CD4-positive, alpha-beta memory T cell (primary cell): Measurements from ENCODE around the gene KRTAP19-4. TPM values are rescaled to one million over a fixed set of nuclear protein-coding genes. Genes with fewer than 3 reads are reported as not detected.
A peak's percentile ranks its signal among the peaks of the same experiment; 100 is the strongest.
"Not testable (repeated sequence)": the region's sequence is repeated elsewhere in the genome, so short reads cannot be mapped to it uniquely, and the experiment has no call there.

Experiments
- CTCF ChIA-PET: fragments of 350-600 bp; sonication (Branson Sonifier 250); formaldehyde crosslinking; loops from one replicate; lab custom pipeline; 2021; ENCODE audit warnings: inconsistent platforms; ENCODE audit not compliant: partially characterized antibody; lab: Charles Lee
- POLR2A ChIA-PET: fragments of 350-600 bp; sonication (Branson Sonifier 250); formaldehyde crosslinking; loops from one replicate; lab custom pipeline; 2021; ENCODE audit not compliant: partially characterized antibody; lab: Charles Lee
- DNase-seq, 5 donors: peaks; one replicate each; pipeline versions ENCODE4 v3.0.0 to v3.0.0-alpha.2; 2020 to 2022; ENCODE audit warnings: mixed read lengths in 1 of 5
- H3K27ac ChIP-seq: one replicate; pipeline ENCODE4 v1.7.0; 2013; ENCODE audit warnings: low read depth, low read length
- H3K27me3 ChIP-seq: 2 replicates; pipeline ENCODE4 v1.7.0; 2013; ENCODE audit warnings: mild to moderate bottlenecking, low read length, moderate library complexity; ENCODE audit not compliant: insufficient read depth
- H3K36me3 ChIP-seq: 2 replicates; pipeline ENCODE4 v1.7.0; 2013; ENCODE audit warnings: mild to moderate bottlenecking, low read length, moderate library complexity; ENCODE audit not compliant: insufficient read depth
- H3K4me1 ChIP-seq: 2 replicates; pipeline ENCODE4 v1.7.0; 2013; ENCODE audit warnings: mild to moderate bottlenecking, low read length, moderate library complexity; ENCODE audit not compliant: insufficient read depth
- H3K4me3 ChIP-seq, 2 donors: one replicate each; pipeline ENCODE4 v1.7.0; 2013; ENCODE audit warnings: low read length in 2 of 2, mild to moderate bottlenecking in 1 of 2
- H3K9me3 ChIP-seq, 2 donors: one replicate each; pipeline ENCODE4 v1.7.0; 2013; ENCODE audit warnings: low read length in 2 of 2, control low read depth in 1 of 2; ENCODE audit not compliant: control insufficient read depth in 1 of 2
- H3K27ac Mint-ChIP-seq, 7 donors: one replicate each; pipeline ENCODE4 v1.8.0; 2020 to 2021; ENCODE audit warnings: mixed read lengths in 7 of 7, mild to moderate bottlenecking in 6 of 7, inconsistent platforms in 3 of 7, moderate library complexity in 3 of 7
- H3K27me3 Mint-ChIP-seq, 2 donors: one replicate each; pipeline ENCODE4 v1.8.0; 2020 to 2021; ENCODE audit warnings: mixed read lengths in 2 of 2
- H3K36me3 Mint-ChIP-seq, 2 donors: one replicate each; pipeline ENCODE4 v1.8.0; 2020 to 2021; ENCODE audit warnings: mixed read lengths in 2 of 2, inconsistent platforms in 1 of 2, mild to moderate bottlenecking in 1 of 2
- H3K4me1 Mint-ChIP-seq, 4 donors: one replicate each; pipeline ENCODE4 v1.8.0; 2020 to 2021; ENCODE audit warnings: mixed read lengths in 4 of 4, mild to moderate bottlenecking in 1 of 4
- H3K4me3 Mint-ChIP-seq, 8 donors: one replicate each; pipeline ENCODE4 v1.8.0; 2020 to 2021; ENCODE audit warnings: mixed read lengths in 8 of 8, mild to moderate bottlenecking in 7 of 8, moderate library complexity in 6 of 8, inconsistent platforms in 3 of 8
- H3K9me3 Mint-ChIP-seq, 8 donors: one replicate each; pipeline ENCODE4 v1.8.0; 2020 to 2021; ENCODE audit warnings: mixed read lengths in 8 of 8, mild to moderate bottlenecking in 5 of 8, inconsistent platforms in 3 of 8, moderate library complexity in 1 of 8
- intact Hi-C: fragments of 100-400 bp; cut with micrococcal nuclease; formaldehyde crosslinking; loops from one replicate; pipeline ENCODE4 v1.15.1; 2023
- polyA plus RNA-seq, 2 donors: library from polyadenylated mRNA; unstranded; fragments of 300-500 nt; fragmentation: Illumina TruSeq; gene quantifications; one replicate each; pipeline ENCODE4 v1.2.3, GENCODE V29; 2021
- total RNA-seq, 2 experiments: library from RNA; stranded (reverse); gene quantifications; one replicate each; pipeline ENCODE4 v1.2.3, GENCODE V29; 2021

Gene KRTAP19-4, protein sequence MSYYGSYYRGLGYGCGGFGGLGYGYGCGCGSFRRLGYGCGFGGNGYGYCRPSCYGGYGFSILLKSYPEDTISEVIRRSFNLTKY
- total RNA-seq (not detected), polyA plus RNA-seq (not detected)

DNA sequence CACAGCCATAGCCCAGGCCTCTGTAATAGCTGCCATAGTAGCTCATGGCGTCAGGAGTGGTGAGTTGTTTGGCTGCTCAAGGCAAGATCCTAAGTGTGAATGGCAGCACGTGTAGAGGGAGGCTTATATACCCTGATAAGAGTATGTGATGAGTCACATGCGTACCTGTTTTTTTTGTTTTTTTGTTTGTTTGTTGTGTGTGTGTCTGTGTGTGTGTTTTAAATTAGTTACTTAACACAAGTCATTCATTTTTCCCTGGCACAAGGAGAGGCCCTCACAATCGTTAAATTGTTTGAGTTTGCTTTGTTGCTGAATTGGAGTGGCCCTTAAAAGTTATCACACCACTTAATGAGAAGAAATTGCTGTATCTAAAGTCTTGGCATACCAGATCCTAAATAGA lies at the start of gene KRTAP19-4:
TSS of gene KRTAP19-4 (minus strand) at position 101 of the 400 bp plus-strand sequence. CDS start at position 46, 55 bp downstream.
- DNase-seq, result no peak
- Mint-ChIP-seq H3K4me1 (no peaks in the 10 kb centered on the region), H3K9me3 (peaks cover 0 to 3% (median 0%) of the 10 kb centered on the region in 8 donors), H3K4me3 (no peak within 1 kb of the TSS), H3K27ac (no peak within 1 kb of the TSS), H3K27me3 (no peaks in the 10 kb centered on the region), H3K36me3 (no peaks in the 10 kb centered on the region)
- H3K27ac ChIP-seq, result no peak within 1 kb of the TSS
- CTCF ChIA-PET, result no interaction called here
- H3K4me3 ChIP-seq, result no peak within 1 kb of the TSS
- no peaks in the 10 kb centered on the region for H3K27me3 ChIP-seq
- no peaks in the 10 kb centered on the region for H3K4me1 ChIP-seq
- no peaks in the 10 kb centered on the region for H3K36me3 ChIP-seq
- POLR2A ChIA-PET, result no interaction called here
- no peaks in the 10 kb centered on the region for H3K9me3 ChIP-seq
- intact Hi-C loops, result no loop called here

DNA sequence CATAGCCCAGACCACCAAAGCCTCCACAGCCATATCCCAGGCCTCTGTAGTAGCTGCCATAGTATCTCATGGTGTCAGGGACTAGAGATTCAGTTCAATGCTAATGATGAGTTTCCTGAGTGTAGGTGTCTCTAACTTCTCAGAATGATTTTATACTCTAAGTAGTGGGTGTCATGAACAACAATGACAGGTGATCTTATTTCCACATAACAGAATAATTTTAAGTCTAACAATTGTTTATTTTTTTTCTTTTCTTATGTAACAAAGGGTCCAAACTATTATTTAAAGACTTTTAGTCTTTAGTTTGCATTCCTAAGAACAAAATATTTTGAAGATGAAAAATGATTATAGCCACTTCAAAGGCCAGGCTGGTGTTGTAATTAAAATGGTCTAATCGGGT lies 44.8 kb upstream of the KRTAP19-4 start, which contains the start of gene KRTAP19-6:
TSS of gene KRTAP19-6 (minus strand) at position 101 of the 400 bp plus-strand sequence. CDS start at position 70, 31 bp downstream.
- POLR2A ChIA-PET, result no interaction called here
- Mint-ChIP-seq H3K27ac (no peak within 1 kb of the TSS), H3K4me3 (no peak within 1 kb of the TSS), H3K4me1 (no peaks in the 10 kb centered on the region), H3K36me3 (no peaks in the 10 kb centered on the region), H3K9me3 (peaks cover 0 to 3% (median 0%) of the 10 kb centered on the region in 8 donors), H3K27me3 (no peaks in the 10 kb centered on the region)
- intact Hi-C loops, result no loop called here
- CTCF ChIA-PET, result no interaction called here
- Histone ChIP-seq H3K4me1 (no peaks in the 10 kb centered on the region), H3K36me3 (no peaks in the 10 kb centered on the region), H3K27ac (no peak within 1 kb of the TSS), H3K27me3 (no peaks in the 10 kb centered on the region), H3K4me3 (no peak within 1 kb of the TSS), H3K9me3 (no peaks in the 10 kb centered on the region)
- DNase-seq, result no peak

DNA sequence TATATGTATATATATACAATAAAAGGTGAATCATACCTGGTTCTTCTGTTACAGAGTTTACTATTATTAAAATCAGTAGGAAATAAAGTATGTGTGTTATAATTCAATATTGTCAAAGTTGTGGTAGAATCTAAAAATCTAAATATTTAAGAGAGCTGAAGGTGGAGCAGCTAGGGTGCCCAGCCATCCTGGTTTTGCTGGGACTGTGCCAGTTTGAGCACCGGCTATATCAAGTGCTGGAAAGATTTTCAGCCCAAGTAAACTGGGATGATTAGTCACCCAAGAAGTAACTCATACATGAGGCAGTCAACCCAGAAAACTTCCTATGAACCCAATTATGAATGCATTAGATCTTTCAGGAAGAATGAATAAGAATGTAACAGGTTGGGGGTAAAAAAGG lies 21.9 kb upstream of the KRTAP19-4 start:
- CTCF ChIA-PET, result no interaction called here
- POLR2A ChIA-PET, result no interaction called here
- H3K4me3 ChIP-seq, result no peak overlapping the region
- Mint-ChIP-seq H3K36me3 (no peaks in the 10 kb centered on the region), H3K4me3 (no peak overlapping the region), H3K27me3 (no peaks in the 10 kb centered on the region), H3K9me3 (peaks cover 0 to 2% (median 0%) of the 10 kb centered on the region in 8 donors), H3K27ac (no peak overlapping the region), H3K4me1 (no peaks in the 10 kb centered on the region)
- H3K9me3 ChIP-seq, result no peaks in the 10 kb centered on the region
- no peak for DNase-seq
- H3K27me3 ChIP-seq, result no peaks in the 10 kb centered on the region
- intact Hi-C loops, result no loop called here
- no peaks in the 10 kb centered on the region for H3K4me1 ChIP-seq
- H3K27ac ChIP-seq, result no peak overlapping the region
- no peaks in the 10 kb centered on the region for H3K36me3 ChIP-seq

DNA sequence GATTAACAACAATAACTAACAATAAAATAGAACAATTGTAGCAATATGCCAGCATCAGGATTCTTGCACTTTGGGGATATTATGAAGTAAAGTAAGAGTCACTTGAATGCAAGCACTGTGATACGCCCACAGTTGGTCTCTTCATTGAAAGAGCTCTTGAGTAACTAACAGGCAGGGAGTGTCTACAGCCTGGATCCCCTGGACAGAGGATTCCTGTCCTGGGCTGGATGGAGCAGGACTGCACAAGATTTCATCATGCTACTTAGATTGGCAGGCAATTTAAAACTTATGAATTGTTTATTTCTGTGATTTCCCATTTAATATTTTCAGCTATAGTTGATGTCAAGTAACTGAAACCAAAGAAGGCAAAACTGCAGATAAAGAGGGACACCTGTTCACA lies 18.7 kb upstream of the KRTAP19-4 start:
- H3K9me3 Mint-ChIP-seq, result peaks cover 0 to 4% (median 0%) of the 10 kb centered on the region in 8 donors
- ChIA-PET CTCF (no interaction called here), POLR2A (no interaction called here)
- no peaks in the 10 kb centered on the region for H3K27me3 Mint-ChIP-seq
- H3K4me3 Mint-ChIP-seq, result no peak overlapping the region
- Histone ChIP-seq H3K4me3 (no peak overlapping the region), H3K36me3 (no peaks in the 10 kb centered on the region), H3K9me3 (no peaks in the 10 kb centered on the region), H3K27me3 (no peaks in the 10 kb centered on the region), H3K27ac (no peak overlapping the region), H3K4me1 (no peaks in the 10 kb centered on the region)
- no peaks in the 10 kb centered on the region for H3K4me1 Mint-ChIP-seq
- intact Hi-C loops, result no loop called here
- no peaks in the 10 kb centered on the region for H3K36me3 Mint-ChIP-seq
- H3K27ac Mint-ChIP-seq, result peak overlapping the region in 1 of 7 donors; percentile 21
- DNase-seq, result no peak

DNA sequence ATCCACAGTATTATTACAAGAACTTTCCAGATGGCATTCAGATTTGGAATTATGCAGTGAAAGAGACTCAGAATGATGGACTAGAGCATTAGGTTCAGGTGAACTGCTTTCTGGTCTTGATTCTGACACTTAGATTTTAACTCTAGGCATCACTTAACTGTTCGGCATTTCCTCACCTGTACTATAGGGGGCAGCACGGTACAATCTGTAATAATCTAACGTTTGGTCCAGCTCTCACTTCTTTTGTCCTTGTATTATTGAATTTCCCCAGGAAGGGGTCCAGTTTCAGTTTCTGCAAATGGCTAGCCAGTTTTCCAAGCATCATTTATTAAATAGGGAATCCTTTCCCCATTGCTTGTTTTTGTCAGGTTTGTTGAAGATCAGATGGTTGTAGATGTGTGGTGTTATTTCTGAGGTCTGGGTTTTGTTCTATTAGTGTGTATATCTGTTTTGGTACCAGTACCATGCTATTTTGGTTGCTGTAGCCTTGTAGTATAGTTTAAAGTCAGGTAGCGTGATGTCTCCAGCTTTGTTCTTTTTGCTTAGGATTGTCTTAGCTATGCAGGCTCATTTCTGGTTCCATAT lies 8.7 kb upstream of the KRTAP19-4 start:
- H3K27ac ChIP-seq, H3K9me3 Mint-ChIP-seq, H3K4me3 Mint-ChIP-seq, H3K4me1 Mint-ChIP-seq, H3K27me3 Mint-ChIP-seq, H3K36me3 ChIP-seq, H3K27me3 ChIP-seq, H3K36me3 Mint-ChIP-seq, H3K27ac Mint-ChIP-seq, H3K9me3 ChIP-seq, POLR2A ChIA-PET, H3K4me3 ChIP-seq, H3K4me1 ChIP-seq: not testable (repeated sequence)
- peak in 1 of 5 donors; percentile 0 for DNase-seq
- intact Hi-C loops, result loop anchor here (2.0 kb wide), 1 partner anchor 581 kb away; no protein-coding TSS in a partner anchor
- CTCF ChIA-PET, result interaction anchor here (1.3 to 1.4 kb wide), 2 partner anchors 11 to 582 kb away, joined by 3 to 5 read pairs; no protein-coding TSS in a partner anchor

DNA sequence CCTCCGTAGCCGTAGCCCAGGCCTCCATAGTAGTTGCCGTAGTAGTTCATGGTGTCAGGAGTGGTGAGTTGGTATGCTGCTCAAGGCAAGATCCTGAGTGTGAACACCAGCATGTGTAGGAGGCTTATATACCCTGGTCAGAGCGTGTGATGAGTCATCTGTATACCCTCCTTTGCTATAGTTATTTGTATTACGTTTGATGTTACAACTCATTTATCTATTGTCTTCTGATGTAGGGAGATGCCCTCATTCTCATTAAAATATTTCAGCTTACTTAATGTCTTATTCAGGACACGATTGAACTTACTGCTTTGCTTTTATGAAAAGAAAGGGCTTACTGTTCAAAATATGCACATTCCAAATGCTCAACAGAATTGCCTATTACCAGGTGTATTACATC lies 5.1 kb upstream of the KRTAP19-4 start, which contains the start of gene KRTAP19-5:
TSS of gene KRTAP19-5 (minus strand) at position 101 of the 400 bp plus-strand sequence. CDS start at position 50, 51 bp downstream.
- intact Hi-C loops, result no loop called here
- H3K27me3 Mint-ChIP-seq, result no peaks in the 10 kb centered on the region

DNA sequence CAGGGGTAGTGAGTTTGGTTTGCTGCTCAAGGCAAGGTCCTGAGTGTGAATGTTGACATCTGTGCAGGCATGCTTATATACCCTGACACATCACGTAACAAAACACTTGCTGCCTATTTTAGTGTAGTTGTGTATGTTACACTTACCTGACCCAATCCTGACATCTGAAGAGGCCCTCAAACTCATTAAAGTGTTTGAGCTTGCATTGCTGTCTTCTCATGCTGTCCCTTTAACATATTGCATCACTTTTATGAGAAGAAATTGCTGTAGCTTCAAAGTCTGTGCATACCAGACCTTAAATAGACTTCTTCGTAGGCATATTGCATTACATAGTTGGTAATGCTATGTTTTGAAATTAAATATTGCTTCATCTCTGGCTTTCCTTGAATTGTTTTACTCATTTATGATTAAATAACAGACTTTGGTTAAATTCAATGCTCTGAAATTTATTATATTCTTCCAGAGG lies 5.0 kb downstream of the KRTAP19-4 start, which contains the start of gene KRTAP19-3:
TSS of gene KRTAP19-3 (minus strand) at position 51 of the 466 bp plus-strand sequence. CDS start 56 bp downstream, outside the sequence.
- Mint-ChIP-seq H3K4me3 (no peak within 1 kb of the TSS), H3K27ac (no peak within 1 kb of the TSS), H3K36me3 (no peaks in the 10 kb centered on the region), H3K27me3 (no peaks in the 10 kb centered on the region), H3K9me3 (peaks cover 0 to 5% (median 2%) of the 10 kb centered on the region in 8 donors), H3K4me1 (no peaks in the 10 kb centered on the region)
- no peaks in the 10 kb centered on the region for H3K27me3 ChIP-seq
- H3K36me3 ChIP-seq, result no peaks in the 10 kb centered on the region
- ChIA-PET POLR2A (no interaction called here), CTCF (no interaction called here)
- H3K4me3 ChIP-seq, result no peak within 1 kb of the TSS
- H3K9me3 ChIP-seq, result no peaks in the 10 kb centered on the region
- H3K27ac ChIP-seq, result no peak within 1 kb of the TSS
- H3K4me1 ChIP-seq, result no peaks in the 10 kb centered on the region
- intact Hi-C loops, result no loop called here
- no peak for DNase-seq

More for the DNA sequence above, 5.1 kb upstream of the KRTAP19-4 start, which contains the start of gene KRTAP19-5:
- Mint-ChIP-seq H3K4me1 (no peaks in the 10 kb centered on the region), H3K4me3 (no peak within 1 kb of the TSS), H3K36me3 (no peaks in the 10 kb centered on the region), H3K9me3 (peaks cover 0 to 2% (median 0%) of the 10 kb centered on the region in 8 donors), H3K27ac (no peak within 1 kb of the TSS)
- H3K4me1 ChIP-seq, result no peaks in the 10 kb centered on the region
- no peaks in the 10 kb centered on the region for H3K27me3 ChIP-seq
- no peak within 1 kb of the TSS for H3K4me3 ChIP-seq
- H3K9me3 ChIP-seq, result no peaks in the 10 kb centered on the region
- no peak within 1 kb of the TSS for H3K27ac ChIP-seq
- CTCF ChIA-PET, result no interaction called here
- DNase-seq, result no peak
- POLR2A ChIA-PET, result no interaction called here
- no peaks in the 10 kb centered on the region for H3K36me3 ChIP-seq
